TTC549 (cell line): ENCODE results near the gene ADGRD2.

Source experiments
- FAIRE-seq: peaks from 2 replicates; lab custom pipeline; 2012; peaks lifted over from hg19 to GRCh38; lab: Jason Lieb, UNC

ADGRD2 gene

DNA sequence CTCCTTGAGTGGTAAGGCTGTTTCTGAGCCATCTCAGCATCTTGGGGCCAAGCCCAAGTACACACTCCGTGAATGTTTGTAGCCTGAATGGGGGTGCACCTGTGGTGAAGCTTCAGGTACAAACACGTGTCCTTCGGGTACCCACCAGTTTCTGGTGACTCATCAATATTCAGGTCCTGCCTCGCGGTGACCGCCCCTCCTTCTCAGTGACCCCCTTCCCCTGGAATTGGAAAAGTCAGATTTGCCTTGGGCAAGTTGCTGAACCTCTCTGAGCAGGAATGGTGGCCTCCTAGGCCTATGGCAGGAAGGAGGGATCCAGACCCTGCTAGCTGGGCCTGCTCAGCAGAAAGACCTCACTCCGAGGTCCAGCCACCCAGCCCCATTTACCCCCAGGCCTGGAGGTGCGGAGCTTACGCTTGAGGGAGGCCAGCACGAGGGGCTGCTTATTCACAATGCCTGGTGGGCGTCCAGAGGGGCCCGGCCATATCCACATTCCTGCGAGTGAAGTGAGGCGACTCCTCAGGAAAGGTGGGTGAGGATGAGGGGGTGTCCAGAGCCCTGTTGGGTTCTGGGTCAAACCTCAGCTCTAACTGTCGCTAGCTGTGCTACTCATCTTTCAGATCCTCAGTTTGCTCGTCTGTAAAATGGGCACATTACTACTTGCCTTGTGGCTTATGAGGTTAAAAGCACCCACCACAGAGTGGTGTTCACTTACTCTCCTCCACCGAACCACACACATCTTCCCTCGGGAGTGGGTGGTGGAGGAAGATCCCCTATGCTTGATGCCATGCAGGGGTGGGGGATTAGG is 7.0 kb downstream of the ADGRD2 start:
- no peak for FAIRE-seq

DNA sequence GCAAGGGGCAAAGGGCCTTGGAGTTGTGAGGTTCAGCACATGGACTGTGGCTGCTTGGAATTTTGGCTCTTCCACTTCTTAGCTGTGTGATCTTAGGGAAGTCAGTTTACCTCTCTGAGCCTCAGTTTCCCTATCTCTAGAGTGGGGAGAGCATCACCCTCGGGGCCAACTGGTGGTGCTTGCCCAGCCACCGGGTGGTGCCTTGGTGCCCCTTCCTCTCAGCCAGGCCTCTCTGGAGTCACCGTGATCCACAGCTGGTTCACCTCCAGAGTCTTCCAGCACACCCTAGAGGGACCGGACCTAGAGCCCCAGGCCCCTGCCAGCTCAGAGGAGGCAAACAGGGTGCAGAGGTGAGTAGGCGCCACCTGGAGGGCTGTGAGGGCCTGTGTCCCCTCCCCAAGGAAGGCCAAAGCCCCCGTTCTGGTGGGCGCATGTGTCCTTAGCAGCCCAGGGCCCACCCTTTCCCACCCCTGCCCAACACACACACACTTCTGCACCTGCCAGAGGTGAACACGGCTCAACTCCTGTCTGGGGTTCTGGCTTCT is 7.7 kb downstream of the ADGRD2 start:
- no peak for FAIRE-seq

DNA sequence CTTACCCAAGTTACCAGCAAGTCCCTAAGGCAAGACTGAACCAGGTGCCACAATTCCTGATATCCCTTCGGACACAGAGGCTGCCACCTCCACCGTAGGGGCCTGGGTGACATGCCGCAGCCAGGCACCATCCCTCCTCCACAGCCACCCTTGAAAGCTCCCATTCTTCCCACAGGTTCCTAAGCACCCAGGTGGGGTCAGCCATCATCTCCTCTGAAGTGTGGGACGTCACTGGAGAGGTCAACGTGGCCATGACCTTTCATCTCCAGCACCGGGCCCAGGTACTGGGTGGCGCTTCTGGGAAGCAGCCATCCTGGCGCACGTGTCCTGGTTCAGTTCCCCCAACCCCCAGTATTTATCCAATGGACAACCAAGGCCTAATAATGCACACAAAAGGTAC is 8.2 kb downstream of the ADGRD2 start:
- no peak for FAIRE-seq

DNA sequence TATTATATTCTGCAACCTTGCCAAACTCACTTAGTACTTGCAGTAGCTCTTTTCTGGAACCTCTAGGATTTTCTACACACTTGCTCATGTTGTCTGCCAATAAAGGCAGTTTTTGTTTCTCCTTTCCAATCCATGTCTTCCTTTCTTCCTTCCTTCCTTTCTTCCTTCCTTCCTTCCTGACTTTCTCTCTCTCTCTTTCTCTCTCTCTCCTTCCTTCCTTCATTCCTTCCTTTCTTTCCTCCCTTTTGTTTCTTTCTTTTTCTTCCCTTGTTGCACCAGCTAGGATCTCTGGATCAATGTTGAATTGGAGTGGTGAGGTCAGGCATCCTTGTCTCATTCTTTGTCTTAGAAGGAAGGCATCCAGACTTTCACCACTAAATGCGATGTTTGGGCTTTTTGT is 12.5 kb downstream of the ADGRD2 start:
- FAIRE-seq = no peak

DNA sequence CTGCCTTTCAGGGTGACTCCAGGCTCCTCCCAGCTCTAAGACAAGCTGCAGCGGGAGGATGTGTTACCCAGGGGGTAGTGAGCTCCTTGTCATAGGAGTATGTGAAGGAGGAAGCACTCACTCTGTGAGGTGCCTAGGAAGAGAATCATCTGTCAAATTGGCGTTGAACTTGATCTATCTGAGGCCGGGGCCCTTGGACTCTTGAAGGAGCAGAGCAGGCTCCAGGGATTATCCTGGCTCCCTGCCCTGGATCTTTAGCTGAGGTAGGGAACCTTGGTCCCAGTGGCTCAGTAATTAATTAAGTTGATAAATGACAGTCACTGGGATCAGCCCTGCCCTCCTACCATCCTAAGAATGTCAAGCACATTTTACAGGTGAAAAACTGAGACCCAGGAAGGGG is 15.5 kb downstream of the ADGRD2 start:
- no peak for FAIRE-seq

DNA sequence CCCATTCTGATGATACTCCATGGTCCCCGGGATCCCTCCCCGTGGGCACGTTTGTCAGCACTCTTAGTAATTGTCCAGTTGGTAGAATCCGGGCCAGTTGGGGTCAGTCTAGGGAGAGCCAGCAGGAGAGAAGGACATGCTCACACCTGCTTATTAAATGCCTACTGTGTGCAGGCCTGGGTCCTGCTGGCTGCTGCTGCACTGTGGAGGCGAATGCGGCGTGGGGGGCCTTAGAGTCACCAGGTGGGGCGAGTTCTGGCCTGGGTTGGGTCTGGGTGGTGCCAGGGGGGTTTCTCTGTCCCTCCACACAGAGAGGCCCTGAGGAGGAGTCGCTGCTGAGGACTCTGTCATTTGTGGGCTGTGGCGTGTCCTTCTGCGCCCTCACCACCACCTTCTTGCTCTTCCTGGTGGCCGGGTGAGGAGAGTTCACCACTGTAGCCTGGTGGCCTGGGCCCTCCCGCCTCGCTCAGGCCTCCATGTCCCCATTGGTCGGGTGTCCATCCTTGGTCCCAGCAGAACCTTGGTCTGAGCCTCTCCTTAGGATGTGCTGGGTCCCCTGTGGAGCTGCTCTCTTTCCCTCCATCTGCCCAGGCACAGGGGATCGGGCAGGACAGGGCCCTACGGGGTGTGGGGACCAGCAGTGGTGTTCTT is 17.3 kb downstream of the ADGRD2 start:
- FAIRE-seq = no peak

DNA sequence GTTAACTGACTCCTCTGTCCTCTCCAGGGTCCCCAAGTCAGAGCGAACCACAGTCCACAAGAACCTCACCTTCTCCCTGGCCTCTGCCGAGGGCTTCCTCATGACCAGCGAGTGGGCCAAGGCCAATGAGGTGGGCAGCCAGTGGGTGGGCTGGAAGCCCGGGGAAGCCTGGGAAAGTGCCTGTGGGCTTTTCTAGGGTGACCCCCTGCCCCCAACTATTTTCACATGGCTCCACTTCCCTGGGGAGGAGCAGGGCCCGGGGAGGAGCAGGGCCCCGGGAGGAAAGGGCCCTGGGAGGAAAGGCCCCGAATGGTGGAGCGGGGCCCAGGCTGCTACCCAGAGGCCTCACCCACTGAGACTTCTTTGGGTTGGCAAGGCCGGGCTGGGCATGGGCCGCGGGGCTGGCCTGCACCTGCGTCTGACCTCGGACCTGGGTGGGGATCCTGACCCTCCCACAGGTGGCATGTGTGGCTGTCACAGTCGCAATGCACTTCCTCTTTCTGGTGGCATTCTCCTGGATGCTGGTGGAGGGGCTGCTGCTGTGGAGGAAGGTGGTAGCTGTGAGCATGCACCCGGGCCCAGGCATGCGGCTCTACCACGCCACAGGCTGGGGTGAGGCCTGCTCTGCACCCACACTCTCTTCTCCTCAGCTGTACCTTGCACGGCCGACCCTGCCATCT is 17.9 kb downstream of the ADGRD2 start:
- no peak for FAIRE-seq

DNA sequence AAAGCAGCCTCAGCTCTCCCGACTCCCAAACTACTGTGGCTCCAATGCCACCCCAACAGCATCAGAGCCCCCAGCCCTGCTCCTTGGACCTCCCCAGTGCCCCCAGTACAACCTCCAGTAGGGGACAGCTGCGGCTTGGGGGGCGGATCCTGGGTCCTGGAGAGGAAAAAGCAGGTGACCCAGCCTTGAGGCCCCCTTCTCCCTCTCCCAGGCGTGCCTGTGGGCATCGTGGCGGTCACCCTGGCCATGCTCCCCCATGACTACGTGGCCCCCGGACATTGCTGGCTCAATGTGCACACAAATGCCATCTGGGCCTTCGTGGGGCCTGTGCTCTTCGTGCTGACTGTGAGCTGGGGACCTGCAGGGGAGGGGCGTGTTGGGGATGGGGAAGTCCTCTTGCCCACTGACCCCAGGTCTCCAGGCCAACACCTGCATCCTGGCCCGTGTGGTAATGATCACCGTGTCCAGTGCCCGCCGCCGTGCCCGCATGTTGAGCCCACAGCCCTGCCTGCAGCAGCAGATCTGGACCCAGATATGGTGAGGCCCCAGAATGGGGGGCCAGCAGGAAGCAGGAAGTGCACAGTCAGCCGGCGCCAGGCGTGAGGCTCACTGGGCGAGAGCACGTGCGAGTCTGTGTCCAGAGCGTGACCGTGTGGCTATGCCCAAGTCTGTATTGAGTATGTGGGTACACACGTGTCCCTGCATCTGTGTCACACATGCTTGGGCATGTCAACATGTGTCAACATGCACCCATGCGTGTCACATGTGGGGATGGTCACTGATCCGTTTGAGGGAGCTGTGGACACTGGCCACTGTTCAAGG is 19.0 kb downstream of the ADGRD2 start:
- no peak for FAIRE-seq

DNA sequence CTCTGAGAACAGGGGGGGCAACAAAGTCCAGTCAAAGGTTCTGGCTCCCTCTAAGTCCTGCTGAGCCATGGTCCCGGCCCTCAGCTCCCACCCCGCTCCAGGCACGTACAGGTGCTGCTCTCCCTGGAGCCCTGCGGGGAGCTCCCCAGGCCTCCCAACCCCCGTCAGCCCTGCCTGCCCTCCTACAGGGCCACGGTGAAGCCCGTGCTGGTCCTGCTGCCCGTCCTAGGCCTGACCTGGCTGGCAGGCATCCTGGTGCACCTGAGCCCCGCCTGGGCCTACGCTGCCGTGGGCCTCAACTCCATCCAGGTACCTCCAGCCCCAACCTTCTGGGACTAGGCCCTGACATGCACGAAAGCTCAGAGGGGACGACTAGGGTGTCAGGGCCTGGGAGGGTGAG is 20.1 kb downstream of the ADGRD2 start:
- no peak for FAIRE-seq

DNA sequence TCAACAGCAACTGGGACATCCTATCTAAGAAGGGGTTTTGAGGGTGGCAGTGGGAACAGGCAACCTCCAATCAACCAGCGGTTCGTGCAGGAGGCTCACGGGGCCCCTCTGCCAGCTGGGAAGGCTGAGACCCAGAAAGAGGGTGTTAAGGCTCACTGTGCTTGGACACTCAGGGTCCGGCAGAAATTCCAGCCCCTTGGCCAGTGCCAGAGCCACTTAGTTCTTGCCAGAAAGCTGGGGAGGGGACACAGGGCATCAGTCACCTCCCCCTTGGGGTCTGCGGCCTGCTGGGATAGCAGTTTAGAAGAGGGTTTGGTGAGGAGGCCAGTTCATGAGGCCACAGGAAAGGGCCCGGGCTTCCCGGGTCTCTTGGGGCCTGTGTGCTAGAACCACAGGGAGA is 20.5 kb downstream of the ADGRD2 start:
- no peak for FAIRE-seq

DNA sequence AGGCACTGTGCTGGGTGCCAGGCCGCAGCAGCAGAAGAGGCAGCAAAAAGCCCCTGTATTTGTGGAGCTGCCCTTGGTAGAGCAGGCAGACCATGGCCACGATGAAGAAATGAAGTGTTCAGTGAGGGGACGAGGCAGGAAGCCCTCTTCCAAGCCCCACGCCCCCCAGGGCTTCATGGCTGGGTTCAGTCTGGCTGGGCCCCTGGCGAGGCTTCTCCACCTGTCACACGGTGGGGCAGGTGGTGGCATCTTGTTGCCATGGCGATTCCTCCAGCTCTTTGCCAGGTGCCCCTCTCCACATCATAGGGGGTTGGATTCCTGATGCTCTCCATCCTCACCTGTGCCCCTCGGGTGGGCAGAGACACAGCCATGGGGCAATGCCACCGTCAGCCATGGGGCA is 21.5 kb downstream of the ADGRD2 start:
- no peak for FAIRE-seq

DNA sequence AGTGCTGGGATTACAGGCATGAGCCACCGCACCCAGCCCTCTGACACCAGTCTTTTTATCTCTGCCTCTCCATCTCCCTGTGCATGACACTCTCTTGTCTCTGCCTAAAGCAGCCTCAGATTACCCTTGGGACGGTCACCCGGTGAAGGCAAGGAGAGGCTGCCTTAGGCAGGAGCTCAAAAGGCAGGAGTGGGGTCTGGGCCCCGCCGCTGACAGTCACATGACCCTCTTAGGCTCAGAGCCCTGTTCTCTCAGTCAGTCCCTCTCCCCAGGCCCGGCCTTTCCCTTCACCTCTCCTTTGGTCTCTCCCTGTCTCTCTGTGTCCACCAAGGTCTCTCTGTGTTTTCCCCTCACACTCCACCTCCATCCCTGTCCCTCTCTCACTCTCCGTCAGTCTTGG is 22.5 kb downstream of the ADGRD2 start:
- FAIRE-seq = no peak

DNA sequence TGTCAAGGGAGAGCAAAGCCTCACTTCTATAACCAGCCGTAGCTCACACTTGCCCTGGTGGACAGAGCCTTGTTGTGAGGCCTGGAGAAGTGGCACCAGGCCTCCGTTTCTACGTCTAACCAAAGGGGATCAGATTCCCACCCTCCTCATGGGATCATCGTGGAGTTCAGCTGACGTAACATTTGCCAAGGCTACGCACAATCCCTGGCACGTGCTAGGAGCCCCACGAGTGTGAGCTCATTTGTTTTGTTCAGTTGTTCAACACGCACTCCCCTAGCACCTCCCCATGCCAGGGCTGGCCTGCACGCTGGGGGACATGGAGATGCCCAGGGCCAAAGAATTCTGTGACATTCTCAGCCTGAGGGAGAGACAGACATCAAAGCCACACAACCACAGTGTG is 23.1 kb downstream of the ADGRD2 start:
- FAIRE-seq = no peak

DNA sequence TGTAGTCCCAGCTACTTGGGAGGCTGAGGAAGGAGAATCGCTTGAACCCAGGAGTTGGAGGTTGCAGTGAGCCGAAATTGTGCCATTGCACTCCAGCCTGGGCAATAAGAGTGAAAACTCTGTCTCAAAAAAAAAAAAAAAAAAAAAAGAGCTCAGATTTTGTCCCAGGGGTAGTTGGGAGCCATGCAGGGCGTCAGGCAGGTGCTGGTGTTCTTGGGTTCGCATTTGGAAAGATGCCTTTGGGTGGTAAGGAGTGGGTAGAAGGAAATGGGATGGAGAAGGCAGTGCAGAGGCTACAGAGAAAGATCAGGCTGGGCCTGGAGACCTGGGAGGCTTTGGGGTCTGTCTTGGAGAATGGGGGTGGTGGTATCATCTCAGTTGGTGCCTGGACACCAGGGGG is 23.9 kb downstream of the ADGRD2 start:
- FAIRE-seq = no peak

DNA sequence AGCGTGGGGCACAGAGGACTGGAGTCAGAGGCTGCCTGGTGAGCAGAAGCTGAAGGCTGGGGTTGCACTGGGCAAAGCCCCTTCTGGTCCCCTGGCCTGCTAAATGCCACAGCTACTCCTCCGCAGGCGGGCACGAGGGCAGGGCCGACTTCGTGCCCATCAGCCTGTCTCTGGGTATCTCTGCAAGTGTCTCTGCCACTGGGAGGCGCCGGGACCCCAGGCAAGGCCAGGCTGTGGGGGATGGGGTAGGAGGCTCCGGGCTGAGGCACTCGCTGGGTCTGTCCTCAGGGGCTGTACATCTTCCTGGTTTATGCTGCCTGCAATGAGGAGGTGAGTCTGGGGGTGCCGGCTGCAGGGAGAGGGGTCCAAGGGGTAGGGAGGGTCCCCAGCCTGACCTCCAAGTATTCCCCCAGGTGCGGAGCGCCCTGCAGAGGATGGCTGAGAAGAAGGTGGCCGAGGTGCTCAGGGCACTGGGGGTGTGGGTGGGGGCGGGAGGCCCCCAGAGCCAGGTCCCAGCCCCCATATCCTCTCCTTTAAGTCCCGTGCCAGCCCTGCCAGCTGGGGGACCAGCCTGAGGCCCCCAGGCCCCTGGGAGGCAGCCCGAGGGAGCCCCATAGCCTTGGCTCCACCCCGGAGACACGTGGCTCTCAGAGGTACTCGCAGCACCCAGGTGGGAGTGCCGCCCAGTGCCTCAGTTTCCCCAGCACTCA is 25.1 kb downstream of the ADGRD2 start:
- FAIRE-seq = no peak

DNA sequence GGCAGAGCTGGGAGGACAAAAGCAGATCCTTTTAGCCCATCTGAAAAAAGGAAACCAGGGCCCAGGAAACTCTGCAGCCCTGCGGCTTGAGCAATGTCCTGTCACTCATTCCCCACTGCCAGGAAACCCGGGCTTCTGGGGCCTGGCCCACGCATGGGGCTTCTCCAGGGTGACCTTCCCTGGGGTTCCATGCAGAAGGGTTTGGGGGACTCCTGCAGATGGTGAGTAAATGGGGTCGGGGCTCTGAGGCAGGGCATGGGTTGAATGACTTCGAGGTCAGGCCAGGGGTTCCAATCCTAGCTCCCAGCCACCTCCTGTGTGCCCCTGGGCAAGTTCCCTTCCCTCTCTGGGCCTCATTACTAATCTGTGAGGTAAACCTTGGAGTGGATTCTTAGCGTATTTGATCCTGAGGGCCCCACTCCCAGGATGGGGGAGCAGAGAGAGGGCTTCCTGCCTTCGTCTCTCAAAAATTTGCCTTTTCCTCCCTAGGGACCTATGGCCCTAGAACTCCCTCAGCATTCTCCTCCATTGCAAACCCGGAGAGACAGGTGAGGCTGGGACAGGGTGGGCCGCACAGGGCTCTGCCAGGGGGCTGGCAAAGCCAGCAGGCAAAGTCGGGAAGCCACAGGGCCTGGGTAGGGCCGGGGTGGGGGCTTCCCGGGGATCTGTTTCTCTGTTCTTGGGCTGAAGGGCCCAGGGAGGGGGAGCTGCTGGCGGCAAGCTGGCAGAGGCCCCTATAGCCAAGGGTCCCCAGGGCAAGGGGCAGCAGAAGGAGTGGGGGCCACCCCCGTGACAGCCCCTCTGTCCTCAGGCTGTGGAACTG is 25.8 kb downstream of the ADGRD2 start:
- no peak for FAIRE-seq

DNA sequence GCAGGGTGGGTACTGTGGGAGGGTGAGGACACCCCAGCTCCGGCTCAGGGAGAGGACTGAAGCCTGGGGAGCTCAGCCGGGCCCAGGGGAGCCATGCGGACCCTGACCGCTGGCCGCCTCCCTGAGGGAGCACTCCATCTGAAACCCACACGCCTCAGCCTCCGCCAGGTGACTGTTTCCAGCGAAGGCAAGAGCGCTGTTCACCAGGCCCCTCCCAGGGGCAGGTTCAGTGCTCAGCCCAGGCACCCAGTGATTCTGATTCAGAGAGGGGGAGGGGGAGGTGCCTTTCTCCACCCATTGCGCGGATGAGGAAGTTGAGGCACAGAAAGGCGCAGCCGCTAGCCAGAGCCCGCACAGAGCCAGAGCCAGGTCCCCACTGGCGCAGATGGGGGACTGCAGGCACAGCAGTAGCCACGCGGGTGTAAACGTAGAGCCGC is 27.0 kb downstream of the ADGRD2 start:
- FAIRE-seq = no peak

DNA sequence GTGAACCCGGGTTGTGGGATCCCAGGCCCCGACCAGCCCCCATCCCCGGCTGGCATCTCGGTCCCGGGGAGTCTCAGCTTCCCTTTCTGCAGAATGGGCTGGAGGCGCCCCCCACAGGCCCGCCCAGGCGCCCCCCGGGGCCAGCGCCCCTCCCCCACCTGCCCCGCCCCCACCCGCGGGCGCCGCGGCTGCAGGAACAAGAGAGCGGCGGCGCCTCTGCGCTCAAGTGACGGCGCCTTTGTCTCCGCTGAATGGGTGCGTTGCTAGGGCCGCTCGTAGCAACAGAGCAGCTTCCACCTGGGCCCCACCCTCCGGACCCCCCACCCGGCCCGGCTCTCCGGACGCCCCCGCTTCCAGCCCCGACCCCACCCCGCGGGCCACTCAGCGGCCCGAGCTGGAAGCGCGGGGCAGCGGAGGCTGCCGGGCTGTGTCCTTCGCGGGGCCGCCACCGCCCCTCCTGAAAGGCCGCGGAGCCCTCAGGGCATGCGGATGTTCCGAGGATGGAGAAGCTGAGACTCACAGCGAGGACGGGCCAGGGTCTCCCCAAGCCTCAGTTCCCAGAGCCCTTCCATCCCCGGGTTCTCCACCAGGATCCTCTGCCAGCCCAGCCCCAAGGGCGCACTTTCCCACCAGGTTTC is 27.5 kb downstream of the ADGRD2 start:
- FAIRE-seq = no peak

DNA sequence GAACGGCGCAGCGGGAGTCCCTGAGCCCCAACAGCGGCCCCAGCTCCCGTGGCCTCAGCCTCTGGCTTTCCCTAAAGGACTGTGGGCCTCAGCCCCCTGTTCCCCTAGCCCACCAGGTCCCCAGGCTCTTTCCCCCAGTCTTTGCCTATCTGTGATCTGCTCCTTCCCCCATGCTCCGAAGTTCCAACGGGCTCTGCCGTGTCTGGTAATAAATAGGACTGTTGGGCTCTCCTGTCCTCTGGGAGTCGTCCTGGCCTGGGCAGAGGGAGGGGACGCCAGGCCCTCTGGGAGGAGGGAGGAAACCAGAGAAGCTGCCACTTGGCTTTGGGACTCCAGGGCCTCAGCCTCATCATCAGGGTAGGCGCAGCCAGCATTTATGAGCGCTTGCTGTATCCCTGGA is 28.1 kb downstream of the ADGRD2 start:
- no peak for FAIRE-seq

DNA sequence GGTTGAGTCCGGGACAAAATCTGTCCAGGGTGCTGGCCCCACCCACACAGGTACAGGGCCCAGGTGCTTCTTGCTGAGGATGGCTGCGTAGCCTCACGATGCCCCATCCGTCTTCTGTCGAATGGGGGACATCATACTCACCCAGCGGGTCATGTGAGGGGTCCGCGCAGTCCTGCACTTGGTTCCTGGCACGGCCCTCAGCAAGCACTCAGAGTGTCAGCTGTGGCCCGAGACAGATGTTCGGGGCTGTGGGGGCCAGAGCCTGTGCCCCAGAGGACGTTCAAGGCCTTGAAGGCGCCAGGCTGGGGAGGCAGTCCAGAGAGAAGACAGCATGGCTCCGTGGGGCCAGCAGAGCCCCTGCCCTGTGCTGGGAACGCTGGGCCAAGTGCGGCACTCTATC is 29.1 kb downstream of the ADGRD2 start:
- no peak for FAIRE-seq
